DLD1 (cell line): ENCODE measurements around the gene KCNQ2.

Experiments used
- in situ Hi-C: cut with HindIII; loops from 2 replicates; pipeline ENCODE4 v1.10.0; 2017; ENCODE audit warnings: low sequenced_read_pairs

KCNQ2 gene

DNA sequence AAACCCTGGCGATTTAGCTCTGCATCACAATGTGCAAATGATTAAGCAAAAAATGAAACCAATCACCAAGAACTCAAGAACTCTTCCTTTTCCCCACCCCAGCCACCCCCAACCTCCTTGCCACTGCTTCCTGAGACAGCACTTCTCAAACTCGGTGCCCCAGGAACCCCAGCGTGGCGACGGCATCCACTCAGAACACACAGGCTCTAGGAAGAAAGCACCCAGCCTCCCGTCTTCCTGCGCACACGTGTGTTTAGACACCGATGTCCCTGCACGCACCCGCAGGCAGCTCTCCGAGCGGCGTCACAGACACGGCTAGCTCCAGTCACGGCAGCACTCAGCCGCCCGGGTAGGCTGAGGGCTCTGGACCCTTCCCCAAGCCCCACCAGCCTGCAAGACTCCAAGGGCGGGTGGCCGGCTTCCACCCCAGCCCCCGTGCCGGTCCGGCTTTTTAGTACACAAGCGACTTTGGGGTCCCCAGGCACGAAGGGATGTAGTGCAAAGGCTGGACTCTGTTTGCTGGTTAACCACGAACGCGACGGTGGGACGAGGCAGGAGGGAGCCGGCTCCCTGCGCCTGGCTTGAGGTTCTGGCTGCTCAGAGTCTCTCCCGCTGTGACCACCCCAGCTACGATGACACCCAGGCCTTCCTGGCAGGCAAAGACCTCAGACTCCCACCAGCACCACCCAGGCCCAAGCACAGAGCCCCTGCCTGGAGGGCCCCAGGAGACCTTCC, 51.9 kb downstream of the KCNQ2 start:
- in situ Hi-C loops, result no loop called here

DNA sequence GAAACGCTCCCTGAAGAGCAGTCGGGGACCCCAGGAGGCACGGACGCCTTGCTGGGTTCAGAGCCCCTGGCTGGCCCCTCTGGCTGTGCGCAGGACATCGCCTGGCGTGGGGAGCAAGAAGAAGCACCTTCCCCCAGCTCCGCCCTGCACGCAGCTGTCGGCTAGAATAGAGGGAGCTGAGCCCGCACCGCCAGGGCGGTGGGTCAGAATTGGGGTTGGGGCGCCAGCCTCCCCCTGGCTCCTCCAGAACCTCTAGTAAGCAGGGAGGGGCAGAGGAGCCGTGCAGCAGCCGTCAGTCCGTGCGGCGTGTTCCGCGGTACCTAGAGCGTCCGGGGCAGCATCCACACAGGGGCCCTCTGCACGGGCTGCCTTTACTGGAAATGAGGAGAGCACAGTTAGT, 53.2 kb downstream of the KCNQ2 start:
- in situ Hi-C loops, result no loop called here

DNA sequence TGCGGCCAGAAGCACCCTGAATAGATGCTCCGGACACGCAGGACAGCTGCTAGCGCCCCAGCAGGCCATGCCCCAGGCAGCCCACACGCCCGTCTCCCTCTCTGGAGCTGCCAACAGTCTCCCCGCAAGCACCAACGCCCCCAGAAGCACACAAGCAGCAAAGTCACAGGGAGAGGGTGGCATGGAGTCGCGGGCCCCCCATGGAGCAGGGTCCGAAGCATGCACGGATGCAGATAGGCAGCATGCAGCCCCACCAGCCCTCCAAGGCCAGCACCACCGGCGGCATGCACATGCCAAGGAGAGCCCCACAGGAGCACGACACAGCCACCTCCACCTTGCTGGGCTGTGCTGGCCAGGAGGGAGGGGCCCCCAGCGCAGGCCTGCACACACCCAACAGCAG, 53.8 kb downstream of the KCNQ2 start:
- in situ Hi-C loops, result no loop called here

DNA sequence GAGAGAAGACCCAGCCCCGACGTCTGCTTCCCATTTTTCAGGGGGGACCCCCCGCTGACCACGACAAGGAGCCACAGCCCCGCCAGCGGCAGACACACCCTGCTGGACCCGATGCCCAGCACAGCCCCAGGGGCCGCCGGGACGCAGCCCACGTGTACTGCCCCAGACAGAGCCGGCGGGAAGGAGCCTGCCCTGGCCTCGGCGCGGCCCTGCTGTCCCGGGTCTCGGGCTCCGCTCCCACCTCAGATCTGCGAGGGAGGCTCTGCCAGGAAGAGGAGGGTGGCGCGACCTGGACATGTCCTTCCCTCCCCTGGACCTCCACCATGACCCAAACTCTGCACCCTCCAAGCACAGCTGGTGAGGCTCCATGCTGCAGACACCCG, 54.7 kb downstream of the KCNQ2 start:
- in situ Hi-C loops, result no loop called here

DNA sequence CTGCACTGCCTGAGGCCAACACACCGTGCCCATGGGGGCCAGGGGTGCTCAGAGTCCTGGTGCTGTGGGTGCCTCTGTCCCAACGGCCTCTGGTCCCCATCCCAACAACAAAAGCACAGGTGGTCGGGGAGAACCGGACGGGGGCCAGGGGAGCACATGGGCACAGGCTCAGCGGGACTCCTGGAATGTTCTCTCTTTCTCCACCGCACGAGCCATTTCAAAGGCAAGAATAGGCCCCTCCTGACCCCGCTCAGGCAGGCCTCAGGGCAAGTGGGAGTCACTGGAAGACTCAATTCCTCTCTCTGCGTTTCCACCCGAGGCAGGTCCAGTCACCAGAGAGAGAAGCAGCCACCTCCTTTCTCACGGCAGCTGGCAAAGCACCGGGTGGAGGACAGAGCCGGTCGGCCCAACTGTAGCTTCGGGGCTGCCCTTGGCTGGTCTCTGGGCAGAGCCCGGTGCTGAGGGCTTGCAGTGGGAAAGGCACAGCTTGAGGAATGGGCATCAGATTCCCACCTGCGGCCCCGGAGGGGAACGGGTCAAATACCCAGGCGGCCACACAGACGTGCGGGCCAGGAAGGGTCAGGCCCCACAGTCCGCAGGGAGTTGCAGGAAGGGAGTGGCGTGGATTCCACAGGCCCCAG, 55.2 kb downstream of the KCNQ2 start:
- in situ Hi-C loops, result no loop called here

DNA sequence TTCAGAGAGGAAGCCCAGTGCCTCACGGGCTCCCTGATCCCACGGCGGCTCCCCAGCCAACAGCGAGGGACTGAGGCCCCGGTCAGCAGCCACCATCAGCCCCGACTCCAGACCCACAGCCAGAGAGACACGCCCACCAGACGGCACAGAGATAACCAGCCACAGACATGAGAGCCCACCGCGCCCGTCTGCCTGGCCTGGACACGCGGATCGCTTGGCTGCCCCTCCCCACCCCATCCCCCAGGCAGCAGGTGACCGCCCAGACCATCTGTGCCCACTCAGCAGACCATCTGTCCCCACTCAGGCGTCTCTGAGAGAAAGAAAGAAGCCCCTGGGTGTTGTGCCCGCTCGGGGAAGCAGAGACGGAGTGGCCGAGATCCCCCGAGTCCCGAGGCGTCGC, 55.8 kb downstream of the KCNQ2 start:
- in situ Hi-C loops, result no loop called here

DNA sequence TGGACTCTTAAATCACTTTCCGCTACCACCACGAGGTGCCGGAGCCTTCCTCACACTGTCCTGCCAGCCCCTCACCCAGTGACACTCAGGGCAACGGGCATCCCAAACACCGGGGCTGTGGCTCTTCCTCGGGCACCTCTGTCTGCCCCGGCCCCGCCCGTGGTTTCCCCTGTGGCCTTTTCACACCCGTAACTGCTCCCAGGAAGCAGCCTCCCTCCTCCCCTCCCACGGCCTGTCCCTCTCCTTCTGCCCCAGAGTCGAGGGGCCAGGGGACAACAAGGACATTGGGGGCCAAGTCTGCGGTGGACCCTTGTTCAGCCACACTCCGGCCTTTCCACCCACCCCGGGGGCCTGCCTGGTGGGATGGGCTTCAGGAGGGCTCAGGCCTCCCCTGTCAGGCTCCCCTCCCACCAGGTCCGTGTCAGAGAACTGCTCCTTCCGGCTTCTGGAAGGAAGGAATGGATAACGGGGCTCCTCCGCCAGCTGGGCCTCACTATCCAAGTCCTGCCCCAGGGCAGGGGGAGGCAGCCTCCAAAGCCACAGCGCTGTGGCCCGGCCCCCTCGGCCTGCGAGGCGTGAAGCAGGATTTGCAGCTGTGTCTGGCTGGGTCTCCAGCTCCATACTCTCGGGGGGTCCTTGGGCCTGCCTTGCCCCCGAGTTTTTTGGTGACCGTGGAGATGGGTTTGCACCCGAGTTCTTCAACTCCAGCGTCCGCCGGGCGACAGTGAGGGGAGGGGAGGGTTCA, 56.6 kb downstream of the KCNQ2 start:
- in situ Hi-C loops, result no loop called here

DNA sequence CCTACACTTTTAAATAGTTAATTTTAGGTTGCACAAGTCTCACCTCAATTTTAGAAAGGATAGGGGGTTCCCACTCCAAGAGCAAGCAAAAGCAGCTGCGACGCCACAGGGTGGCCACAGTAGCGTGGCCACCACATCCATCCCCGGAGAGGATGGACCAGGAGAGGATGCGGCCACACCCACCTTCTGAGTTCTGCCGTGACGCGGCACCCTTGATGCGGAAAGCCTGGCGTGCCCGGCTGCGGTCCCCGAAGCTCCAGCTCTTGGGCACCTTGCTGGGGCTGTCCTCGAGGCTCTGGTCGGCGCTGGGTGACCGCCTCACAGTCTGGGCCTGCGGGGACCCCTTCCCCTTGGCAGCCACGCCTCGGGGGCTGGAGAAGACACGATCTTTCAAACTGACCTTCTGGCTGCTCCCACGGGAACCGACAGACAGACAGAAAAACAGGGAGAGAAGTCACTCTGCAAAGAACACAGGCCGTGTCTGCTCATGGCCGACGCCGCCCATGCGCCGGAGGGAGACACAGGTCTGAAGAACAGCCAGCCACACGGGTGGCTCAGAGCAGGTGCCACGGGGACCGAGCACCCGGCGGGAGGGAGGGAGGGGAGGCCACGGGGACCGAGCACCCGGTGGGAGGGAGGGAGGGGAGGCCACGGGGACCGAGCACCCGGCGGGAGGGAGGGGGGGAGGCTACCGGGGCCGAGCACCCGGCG, 57.6 kb downstream of the KCNQ2 start:
- in situ Hi-C loops, result no loop called here

DNA sequence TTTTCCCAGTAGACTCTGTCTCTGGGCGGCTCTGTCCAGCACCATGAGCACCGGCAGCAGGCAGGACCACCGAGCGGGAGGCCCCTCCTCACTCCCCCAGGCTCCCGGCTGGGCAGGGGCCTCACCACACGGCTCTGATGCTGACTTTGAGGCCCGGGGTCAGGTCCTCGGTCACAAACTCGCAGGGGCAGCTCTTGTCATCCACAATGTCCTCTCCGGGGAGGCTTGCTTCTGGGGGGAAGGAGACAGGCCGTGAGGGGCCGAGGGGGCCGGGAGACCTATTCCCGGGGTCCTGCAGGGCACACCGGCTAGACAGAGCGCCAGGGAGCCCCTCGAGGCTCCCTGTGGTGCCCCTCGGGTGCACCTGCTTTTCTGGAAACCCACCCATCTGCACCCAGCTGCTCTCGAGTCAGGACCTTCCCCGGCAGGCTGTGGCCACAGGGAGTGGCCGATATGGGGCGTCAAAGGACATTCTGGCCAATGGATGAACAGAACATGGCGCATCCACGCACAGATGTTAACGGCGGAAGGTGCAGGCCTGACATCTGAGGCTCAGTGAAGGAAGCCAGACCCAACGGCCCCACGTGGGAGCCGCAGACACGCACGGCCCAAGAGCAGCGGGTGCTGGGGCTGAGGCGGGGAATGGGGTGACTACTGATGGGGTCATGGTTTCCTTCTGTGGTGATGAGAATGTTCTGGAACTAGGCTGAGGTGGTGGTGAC, 58.3 kb downstream of the KCNQ2 start:
- in situ Hi-C loops, result no loop called here

DNA sequence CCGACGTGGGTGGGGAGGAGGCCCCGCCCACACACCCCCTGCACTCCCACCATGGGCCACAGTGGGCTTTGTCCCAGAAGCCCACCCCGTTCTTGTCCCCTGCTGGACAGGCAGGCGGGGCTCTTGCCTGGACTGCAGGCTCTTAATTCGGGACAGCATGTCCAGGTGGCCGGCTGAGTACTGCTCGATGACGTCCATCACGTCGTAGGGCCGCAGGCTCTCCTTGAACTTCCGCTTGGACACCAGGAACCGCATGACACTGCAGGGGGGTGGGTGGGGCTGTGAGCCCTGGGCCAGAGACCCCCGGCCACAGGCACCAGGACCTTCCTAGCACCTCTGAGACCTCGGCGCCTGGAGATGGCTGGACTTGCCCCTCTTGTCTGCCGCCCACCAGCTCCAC, 59.1 kb downstream of the KCNQ2 start:
- in situ Hi-C loops, result no loop called here

DNA sequence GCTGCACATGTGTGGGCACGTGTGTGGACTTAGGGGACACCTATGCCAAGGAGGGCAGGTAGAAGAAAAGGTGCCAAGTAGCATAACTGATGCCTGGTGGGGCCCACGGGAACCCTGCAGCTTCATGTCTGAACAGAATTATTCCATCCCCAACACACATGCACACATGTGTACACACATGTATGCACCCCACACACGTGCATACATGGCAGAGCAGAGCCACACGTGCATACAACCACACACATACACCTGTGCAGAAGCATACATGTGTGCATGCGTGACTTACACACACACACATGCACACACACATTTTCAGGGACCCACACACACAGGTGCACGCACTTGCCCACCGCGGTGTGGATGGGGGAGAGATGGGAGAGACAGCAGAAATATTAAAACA, 59.6 kb downstream of the KCNQ2 start:
- in situ Hi-C loops, result no loop called here

DNA sequence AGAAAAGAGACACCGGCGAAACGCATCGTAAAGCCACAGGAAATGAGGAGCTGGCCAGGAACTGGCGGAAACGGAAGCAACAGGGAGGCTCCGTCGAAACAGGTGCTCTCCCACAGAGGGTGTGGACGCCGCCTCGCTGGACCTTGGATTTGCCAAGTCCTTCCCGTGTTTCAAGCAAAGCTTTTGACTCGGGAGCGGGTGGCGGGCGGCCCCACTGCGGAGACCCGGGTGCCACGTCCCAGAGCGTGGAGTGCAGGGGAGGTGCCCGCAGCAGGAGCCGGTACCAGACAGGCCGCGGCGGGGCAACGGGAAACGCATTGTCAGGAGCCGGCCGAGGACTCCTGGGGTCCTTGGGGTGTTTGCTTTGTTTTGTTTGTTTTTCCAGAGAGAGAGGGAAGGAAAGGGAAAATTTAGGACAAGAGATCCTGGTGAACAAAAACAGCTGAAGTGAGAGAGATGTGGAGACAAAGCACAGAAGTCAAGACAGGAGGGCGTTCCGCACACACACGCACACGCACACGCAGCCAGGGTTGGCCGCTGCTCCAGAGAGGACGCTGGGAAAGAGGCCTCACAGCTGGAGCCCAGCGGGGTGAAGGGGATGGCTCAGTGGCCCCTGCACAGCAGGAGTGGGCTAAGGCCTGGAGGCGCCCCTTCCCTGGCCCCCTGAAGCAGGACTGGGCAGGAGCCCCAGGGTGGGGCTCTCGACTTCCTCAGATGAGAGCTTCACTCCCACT, 60.4 kb downstream of the KCNQ2 start:
- in situ Hi-C loops, result no loop called here

DNA sequence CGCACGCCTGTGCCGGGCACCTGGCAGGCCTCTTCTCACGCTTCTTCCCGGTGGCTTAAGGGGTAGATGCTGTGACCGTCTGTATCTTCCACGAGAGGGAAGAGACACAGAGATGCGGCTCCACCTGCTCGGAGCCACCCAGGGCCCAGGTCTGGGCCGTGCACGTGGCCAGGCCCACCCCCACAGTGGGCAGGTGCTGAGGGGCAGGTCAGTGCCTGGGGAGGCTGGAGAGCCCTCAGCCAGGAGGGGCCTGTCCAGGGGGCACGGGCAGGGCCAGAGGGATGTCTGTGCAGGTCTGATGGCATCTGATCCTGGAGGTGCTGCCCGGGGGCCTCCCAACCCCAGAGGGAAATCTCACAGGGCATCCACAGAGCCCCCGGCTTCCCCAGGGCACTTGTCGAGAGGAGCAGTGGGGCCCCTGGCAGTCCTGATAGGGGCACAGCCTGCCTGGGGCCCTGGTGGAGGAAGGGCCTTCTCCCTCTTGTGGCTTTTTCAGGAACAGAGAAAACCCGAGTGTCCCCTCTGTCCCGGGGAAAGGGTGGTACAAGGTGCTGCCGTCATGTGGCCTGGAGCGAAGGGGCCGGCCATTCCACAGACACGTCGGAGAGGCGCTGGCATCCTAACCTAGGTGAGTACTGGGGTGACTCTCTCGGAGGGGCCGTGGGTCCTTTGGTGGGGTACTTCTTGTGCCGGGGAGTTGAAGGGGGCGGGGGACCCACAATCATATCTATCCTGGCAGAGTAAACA, 61.1 kb downstream of the KCNQ2 start:
- in situ Hi-C loops, result no loop called here

DNA sequence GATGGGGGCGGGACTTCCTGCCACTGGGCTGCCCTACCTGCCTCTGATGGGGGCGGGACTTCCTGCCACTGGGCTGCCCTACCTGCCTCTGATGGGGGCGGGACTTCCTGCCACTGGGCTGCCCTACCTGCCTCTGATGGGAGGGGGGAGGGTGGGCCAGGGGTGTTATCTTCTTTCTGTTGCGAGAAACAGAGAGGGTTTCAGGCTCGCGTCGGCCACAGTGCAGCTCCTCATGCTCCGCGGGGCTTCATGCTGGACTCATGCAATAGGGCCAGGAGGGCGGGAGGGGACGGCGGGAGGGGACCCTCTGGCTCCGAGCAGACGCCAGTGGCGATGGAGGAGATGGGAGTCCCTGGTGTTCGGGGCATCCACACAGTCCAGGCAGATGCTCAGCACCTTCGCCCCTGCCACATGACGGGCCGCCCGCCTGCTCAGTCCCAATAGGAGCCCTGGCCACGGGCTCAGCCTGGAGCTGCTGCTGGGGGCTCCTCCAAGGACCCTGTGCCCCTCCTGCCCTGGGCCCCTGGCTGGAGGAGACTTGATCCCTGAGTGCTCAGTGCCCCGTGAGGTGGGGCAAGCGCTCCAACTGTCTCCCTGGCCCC, 62.5 kb downstream of the KCNQ2 start:
- in situ Hi-C loops, result no loop called here

DNA sequence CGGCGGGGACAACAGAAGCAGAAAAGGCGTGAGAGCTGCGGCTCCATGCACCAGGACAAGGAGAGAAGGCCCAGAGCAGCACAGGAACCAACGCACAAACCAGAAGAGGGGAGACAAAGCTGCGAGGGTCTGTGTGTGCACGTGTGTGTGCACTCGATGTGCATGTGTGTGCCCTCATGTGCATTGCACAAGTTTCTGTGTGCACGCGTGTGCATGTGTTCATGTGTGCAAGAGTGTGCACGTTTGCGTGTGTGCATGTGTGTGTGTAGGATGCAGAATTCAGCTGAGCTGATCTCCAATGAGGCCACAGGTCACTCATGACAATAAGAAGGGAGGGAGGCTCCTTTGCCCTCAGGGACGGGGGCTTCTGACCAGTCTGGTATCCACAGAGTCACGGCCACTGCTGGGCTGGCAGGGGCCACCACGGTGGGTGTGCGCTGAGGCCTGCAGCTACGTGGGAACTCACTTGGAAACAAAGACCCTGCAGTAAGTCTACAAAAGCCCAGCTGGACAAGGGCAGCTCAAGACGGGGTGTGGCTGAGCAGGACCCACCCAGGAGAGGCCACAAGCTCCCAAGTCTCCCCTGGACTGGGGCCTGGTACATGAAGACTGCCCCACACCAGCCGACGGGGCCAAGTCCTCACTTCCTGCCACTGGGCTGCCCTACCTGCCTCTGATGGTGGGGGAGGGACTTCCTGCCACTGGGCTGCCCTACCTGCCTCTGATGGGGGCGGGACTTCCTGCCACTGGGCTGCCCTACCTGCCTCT, 63.2 kb downstream of the KCNQ2 start:
- in situ Hi-C loops, result no loop called here

DNA sequence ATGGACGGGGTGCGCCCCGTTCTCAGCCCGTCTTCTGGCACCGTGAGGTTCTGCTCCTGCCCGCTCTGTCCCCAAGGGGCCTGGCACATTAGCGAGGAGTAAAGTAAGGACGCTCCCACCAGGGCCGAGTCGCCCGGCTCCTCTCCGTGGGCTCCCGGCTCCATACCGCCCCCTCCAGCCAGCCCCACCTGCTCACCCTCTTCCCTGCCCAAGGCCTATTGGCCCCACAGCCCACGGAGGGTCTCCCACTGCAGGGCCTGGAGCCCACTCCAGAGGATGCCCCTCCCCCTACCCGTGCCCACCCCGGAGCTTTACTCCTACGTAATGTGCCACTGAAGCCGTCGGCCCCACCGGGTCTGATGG, 63.8 kb downstream of the KCNQ2 start:
- in situ Hi-C loops, result no loop called here

DNA sequence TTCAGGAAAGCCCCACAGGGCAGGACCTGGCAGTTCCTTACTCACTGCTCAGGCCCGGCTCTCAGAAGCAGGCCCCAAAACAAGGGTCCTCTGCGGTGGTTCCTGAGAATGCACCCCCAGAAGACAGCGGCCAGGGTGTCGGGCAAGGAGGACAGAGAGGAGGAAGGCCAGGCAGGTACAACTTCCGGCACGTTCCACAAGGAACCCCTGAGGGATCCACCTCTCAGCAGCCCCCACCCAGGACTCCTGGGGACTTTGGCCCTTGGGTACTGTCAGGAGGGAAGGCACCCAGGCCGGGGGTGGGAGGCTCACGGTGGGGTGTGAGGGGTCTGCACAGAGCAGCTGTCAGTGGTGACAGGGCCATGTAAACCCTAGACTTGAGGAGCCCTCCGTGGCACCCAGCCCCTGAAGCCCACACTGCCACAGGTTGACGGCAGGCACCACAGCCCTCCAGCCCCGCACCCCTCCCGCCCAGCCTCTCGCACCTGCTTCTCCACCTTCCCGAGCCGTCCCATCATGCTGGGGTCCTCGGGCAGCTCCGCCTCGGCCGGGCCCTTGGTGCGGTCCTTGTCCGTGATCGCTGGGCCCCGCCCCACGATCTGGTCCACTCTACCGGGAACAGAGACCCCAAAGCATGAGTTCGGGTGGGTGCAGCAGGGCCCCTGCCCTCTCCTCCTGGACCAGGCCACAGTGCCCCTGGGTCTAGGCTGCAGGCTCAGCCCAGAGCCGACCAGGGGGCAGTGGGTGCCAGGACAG, 64.3 kb downstream of the KCNQ2 start:
- in situ Hi-C loops, result no loop called here
